ENCODE data around the gene PCID2.

The PCID2 gene

GRCh38 chr13:113146750-113147149 is 61.7 kb downstream of the PCID2 start:
- no peak for TF ChIP-seq CTCF (IDR thresholded peaks at IDR 0.05)
- Histone ChIP-seq H3K79me2 (no peaks in the 10 kb centered on the region), H3K9ac (no peak overlapping the region), H3K27ac (no peak overlapping the region), H3K4me1 (no peaks in the 10 kb centered on the region), H3K9me3 (ENCODE audit: control insufficient read depth, low read length) (no peaks in the 10 kb centered on the region), H3K4me2 (ENCODE audit: low read length) (no peak overlapping the region), H3K27me3 (ENCODE audit: control insufficient read depth, insufficient read depth, low read length) (no peaks in the 10 kb centered on the region), H2AFZ (no peak overlapping the region), H3K4me3 (ENCODE audit: low read depth, low read length) (no peak overlapping the region), H3K36me3 (ENCODE audit: control insufficient read depth, insufficient read depth, low read length) (no peaks in the 10 kb centered on the region)

GRCh38 chr13:113145911-113146598 is 62.4 kb downstream of the PCID2 start:
- TF ChIP-seq CTCF (IDR thresholded peaks at IDR 0.05): no peak
- Histone ChIP-seq H2AFZ (no peak overlapping the region), H3K36me3 (ENCODE audit: control insufficient read depth, insufficient read depth, low read length) (no peaks in the 10 kb centered on the region), H3K4me1 (no peaks in the 10 kb centered on the region), H3K9ac (no peak overlapping the region), H3K4me2 (ENCODE audit: low read length) (no peak overlapping the region), H3K4me3 (ENCODE audit: low read depth, low read length) (no peak overlapping the region), H3K79me2 (no peaks in the 10 kb centered on the region), H3K27ac (no peak overlapping the region), H3K9me3 (ENCODE audit: control insufficient read depth, low read length) (no peaks in the 10 kb centered on the region), H3K27me3 (ENCODE audit: control insufficient read depth, insufficient read depth, low read length) (no peaks in the 10 kb centered on the region)

- no peaks in the 10 kb centered on the region for H3K79me2 ChIP-seq
- no peaks in the 10 kb centered on the region for H3K4me1 ChIP-seq
- no peaks in the 10 kb centered on the region for H3K27me3 ChIP-seq (ENCODE audit: control insufficient read depth, insufficient read depth, low read length)
- H2AFZ ChIP-seq: no peak overlapping the region
- no peaks in the 10 kb centered on the region for H3K9me3 ChIP-seq (ENCODE audit: control insufficient read depth, low read length)
- TF ChIP-seq CTCF (IDR thresholded peaks at IDR 0.05): no peak
- no peaks in the 10 kb centered on the region for H3K36me3 ChIP-seq (ENCODE audit: control insufficient read depth, insufficient read depth, low read length)
- H3K4me3 ChIP-seq (ENCODE audit: low read depth, low read length): no peak overlapping the region
- H3K4me2 ChIP-seq (ENCODE audit: low read length): no peak overlapping the region
- H3K27ac ChIP-seq: no peak overlapping the region
- no peak overlapping the region for H3K9ac ChIP-seq
These were observed 63.0 kb downstream of the PCID2 start for GRCh38 chr13:113145496-113145895.

- H3K79me2 ChIP-seq: no peaks in the 10 kb centered on the region
- no peak for TF ChIP-seq CTCF (IDR thresholded peaks at IDR 0.05)
- no peak overlapping the region for H3K4me2 ChIP-seq (ENCODE audit: low read length)
- no peaks in the 10 kb centered on the region for H3K4me1 ChIP-seq
- H3K27ac ChIP-seq: no peak overlapping the region
- no peaks in the 10 kb centered on the region for H3K36me3 ChIP-seq (ENCODE audit: control insufficient read depth, insufficient read depth, low read length)
- no peak overlapping the region for H3K9ac ChIP-seq
- H3K27me3 ChIP-seq (ENCODE audit: control insufficient read depth, insufficient read depth, low read length): no peaks in the 10 kb centered on the region
- H3K4me3 ChIP-seq (ENCODE audit: low read depth, low read length): no peak overlapping the region
- no peak overlapping the region for H2AFZ ChIP-seq
- H3K9me3 ChIP-seq (ENCODE audit: control insufficient read depth, low read length): no peaks in the 10 kb centered on the region
These were observed 64.2 kb downstream of the PCID2 start for GRCh38 chr13:113144255-113144629.

Data from parathyroid adenoma (tissue), 2 donors.